A549 (cell line): Measurements from ENCODE around the gene AMPD1.

Experiments
- CEBPB ChIP-seq, 2 experiments: fragments of >200 bp in 1 of 2; sonication (Bioruptor Twin) in 1 of 2; formaldehyde crosslinking in 1 of 2; IDR thresholded peaks; 2 replicates each; pipeline ENCODE4 v1.6.1; 2012 to 2016
- CTCF ChIP-seq: fragments of >200 bp; sonication (Bioruptor Twin); formaldehyde crosslinking; IDR thresholded peaks from 3 replicates; pipeline ENCODE4 v1.5.1; 2016
- ESRRA ChIP-seq: fragments of 150-350 bp; IDR thresholded peaks from 2 replicates; pipeline ENCODE4 v1.6.1; 2014; ENCODE audit warnings: mild to moderate bottlenecking, low read length, borderline replicate concordance
- HMGXB4 ChIP-seq: fragments of 250-450 bp; sonication (Bioruptor Pico); IDR thresholded peaks from 2 replicates; pipeline ENCODE4 v1.5.0; 2021; ENCODE audit warnings: mild to moderate bottlenecking, moderate library complexity, borderline replicate concordance
- MAFK ChIP-seq: fragments of 450-650 bp; IDR thresholded peaks from 2 replicates; pipeline ENCODE4 v1.6.1; 2014; ENCODE audit not compliant: partially characterized antibody
- SMC3 ChIP-seq: fragments of >200 bp; sonication (Bioruptor Twin); formaldehyde crosslinking; IDR thresholded peaks from 3 replicates; pipeline ENCODE4 v1.6.1; 2018; ENCODE audit warnings: inconsistent platforms
- ZNF302 ChIP-seq: fragments of 250-450 bp; sonication (Bioruptor Pico); IDR thresholded peaks from 2 replicates; pipeline ENCODE4 v1.9.0; 2021; ENCODE audit warnings: inconsistent platforms, mild to moderate bottlenecking, moderate library complexity
- ZSCAN20 ChIP-seq: fragments of 250-450 bp; sonication (Bioruptor Pico); IDR thresholded peaks from 2 replicates; pipeline ENCODE4 v1.8.0; 2022; ENCODE audit warnings: mild to moderate bottlenecking, moderate library complexity
- TF ChIP-seq, protein P1 (sequence below): IDR thresholded peaks from 2 replicates; pipeline ENCODE4 v1.6.1; 2012

DNA sequence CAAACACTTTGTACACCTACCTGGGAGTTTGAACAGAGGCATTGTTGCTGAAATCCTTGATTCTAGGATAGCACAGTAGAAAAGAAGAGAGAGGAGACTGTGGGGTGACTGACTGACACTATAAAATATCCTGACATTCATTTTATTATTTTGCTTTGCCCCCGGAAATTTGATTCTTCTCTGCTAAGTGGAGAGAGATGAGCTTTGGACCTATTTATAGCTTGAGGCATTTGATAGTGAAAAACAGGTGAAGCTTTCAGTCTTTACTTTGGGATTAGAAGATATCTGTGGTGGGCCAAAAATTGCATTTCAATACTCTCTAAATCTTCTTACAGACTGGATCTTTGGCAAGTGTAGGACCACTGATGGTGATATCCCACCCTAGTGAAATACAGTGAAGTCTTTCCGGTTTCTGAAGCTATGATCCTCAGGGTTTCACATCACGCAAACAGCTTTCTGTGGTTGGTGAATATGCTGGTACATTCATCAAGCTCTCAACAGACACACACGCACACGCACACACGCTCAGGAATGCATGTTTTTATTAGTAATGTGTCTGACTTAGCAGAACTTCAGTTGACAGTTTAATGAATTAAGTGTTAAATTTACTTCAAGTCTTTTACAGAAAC, at the start of gene AMPD1:
- TF ChIP-seq SMC3 (no peak), CTCF (no peak), MAFK (no peak), CEBPB (IDR thresholded peaks at IDR 0.05) (no peak), ZSCAN20 (CRISPR knock-in tag) (no peak), ZNF302 (CRISPR knock-in tag) (no peak), ESRRA (no peak), HMGXB4 (CRISPR knock-in tag) (no peak)
- TF ChIP-seq, protein P1, sequence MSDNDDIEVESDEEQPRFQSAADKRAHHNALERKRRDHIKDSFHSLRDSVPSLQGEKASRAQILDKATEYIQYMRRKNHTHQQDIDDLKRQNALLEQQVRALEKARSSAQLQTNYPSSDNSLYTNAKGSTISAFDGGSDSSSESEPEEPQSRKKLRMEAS, result no peak
